ENCODE data around the gene PRDM10. TPM values are rescaled to one million over a fixed set of nuclear protein-coding genes. Genes with fewer than 3 reads are reported as not detected.

PRDM10 gene
- total RNA-seq, 6 experiments from 2014 or later: 3.4 to 6.8 (median 4.4) TPM

DNA sequence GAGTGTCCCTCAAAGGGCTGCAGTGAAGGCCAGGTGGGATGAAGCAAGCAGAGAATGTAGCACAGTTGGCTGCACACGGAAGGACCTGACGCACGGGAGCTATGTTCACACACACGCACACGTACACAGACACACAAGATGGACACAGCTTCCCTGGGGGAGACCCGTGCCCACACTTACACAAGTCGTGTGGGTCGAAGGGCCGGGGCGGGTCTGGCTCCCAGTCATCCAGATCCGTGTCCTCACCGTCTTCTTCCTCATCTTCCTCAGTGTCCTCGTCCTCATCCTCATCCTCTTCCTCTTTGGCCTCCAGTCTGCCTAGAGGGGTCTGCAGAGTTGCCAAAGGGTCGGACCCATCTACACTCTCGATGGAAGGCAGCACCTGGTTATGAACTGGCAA lies 55.7 kb downstream of the PRDM10 start:
- no peak overlapping the region for H3K4me3 ChIP-seq
- WGBS (ENCODE audit: insufficient coverage, low coverage, low lambda C conversion rate, missing lambda C conversion rate): 91% methylated on average over 4 of the region's 15 CpGs

DNA sequence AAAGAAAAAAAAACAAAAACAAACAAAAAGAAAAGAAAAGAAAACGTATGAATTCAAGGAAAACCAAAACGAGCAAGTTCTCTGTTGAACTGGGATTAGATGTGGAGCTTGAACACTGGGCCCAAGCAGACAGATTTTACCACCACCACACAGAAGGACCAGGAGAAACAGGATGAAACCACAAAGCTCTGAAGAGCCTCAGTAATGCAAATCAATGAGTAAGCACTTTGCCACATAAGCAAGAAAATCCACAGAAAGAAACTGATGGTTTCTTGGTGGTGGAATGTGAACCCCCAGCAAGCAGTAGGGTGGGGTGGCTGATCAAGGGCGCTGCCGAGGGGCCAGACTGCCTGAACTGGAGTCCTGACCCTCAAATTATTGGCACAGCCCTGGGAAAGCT lies 56.4 kb downstream of the PRDM10 start:
- no peak overlapping the region for H3K4me3 ChIP-seq
- DNase-seq (no peak), ATAC-seq (no peak)
- H3K4me1 ChIP-seq: no peaks in the 10 kb centered on the region
- TF ChIP-seq, protein P1, sequence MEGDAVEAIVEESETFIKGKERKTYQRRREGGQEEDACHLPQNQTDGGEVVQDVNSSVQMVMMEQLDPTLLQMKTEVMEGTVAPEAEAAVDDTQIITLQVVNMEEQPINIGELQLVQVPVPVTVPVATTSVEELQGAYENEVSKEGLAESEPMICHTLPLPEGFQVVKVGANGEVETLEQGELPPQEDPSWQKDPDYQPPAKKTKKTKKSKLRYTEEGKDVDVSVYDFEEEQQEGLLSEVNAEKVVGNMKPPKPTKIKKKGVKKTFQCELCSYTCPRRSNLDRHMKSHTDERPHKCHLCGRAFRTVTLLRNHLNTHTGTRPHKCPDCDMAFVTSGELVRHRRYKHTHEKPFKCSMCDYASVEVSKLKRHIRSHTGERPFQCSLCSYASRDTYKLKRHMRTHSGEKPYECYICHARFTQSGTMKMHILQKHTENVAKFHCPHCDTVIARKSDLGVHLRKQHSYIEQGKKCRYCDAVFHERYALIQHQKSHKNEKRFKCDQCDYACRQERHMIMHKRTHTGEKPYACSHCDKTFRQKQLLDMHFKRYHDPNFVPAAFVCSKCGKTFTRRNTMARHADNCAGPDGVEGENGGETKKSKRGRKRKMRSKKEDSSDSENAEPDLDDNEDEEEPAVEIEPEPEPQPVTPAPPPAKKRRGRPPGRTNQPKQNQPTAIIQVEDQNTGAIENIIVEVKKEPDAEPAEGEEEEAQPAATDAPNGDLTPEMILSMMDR (IDR thresholded peaks at IDR 0.05): no peak
- TF ChIP-seq POLR2A (IDR thresholded peaks at IDR 0.05): no peak
- intact Hi-C loops (cut with DNase I): no loop called here
- WGBS (ENCODE audit: insufficient coverage, low coverage, low lambda C conversion rate, missing lambda C conversion rate): 62% methylated on average over 4 of the region's 4 CpGs
- H3K9me3 ChIP-seq: no peaks in the 10 kb centered on the region
- no peak overlapping the region for H3K27ac ChIP-seq
- no peaks in the 10 kb centered on the region for H3K27me3 ChIP-seq
- peaks cover 0 to 16% (median 3%) of the 10 kb centered on the region in 4 donors for H3K36me3 ChIP-seq

More for the DNA sequence above, 55.7 kb downstream of the PRDM10 start:
- intact Hi-C loops (cut with DNase I): no loop called here
- Histone ChIP-seq H3K36me3 (peaks cover 0 to 13% (median 1%) of the 10 kb centered on the region in 4 donors), H3K4me1 (no peaks in the 10 kb centered on the region), H3K27me3 (no peaks in the 10 kb centered on the region), H3K9me3 (no peaks in the 10 kb centered on the region), H3K27ac (no peak overlapping the region)
- TF ChIP-seq, protein P1 (IDR thresholded peaks at IDR 0.05): no peak
- no peak for TF ChIP-seq POLR2A (IDR thresholded peaks at IDR 0.05)
- DNase-seq (no peak), ATAC-seq (no peak)

DNA sequence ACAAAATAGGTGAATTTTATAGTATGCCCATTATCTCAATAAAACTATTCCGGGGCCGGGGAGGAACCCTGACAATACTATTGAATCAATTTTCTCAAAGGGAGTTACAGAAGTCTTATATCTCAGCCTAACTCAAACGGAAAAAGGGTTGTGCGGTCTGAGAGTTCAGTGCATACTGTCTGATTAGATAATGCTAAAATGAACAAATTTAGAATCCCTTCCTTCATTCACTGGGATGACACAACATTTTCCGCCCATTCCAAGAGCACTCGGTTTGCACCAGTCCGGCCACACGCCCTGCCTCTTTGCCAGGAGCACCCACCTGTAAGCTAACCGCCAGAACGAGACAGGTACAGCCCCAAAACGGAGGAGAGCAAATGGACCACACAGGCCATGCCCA lies 57.3 kb downstream of the PRDM10 start:
- 94% methylated on average over 10 of the region's 11 CpGs for WGBS (ENCODE audit: insufficient coverage, low coverage, low lambda C conversion rate, missing lambda C conversion rate)
- no peaks in the 10 kb centered on the region for H3K4me1 ChIP-seq
- no peaks in the 10 kb centered on the region for H3K9me3 ChIP-seq

DNA sequence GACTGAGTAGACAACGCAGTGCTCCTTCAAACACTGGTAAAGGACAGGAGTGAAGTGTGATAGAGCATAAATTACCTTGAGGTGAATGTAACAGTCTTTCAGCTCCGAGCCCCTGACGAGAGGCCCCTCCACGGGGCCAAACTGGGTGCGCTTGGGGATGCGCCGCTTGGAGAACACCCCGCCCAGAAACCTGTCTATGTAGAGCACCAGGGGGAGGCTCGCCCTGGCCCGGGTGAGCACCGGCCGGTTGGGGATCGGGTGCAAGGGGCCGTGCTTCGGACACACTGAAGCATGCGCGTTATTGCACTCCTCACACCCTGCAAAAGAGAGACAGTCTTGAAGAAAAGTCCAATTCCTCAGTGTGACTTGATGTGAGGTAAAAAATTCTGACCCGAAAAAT lies 57.9 kb downstream of the PRDM10 start:
- TF ChIP-seq, protein P1 (IDR thresholded peaks at IDR 0.05): no peak
- no peak for TF ChIP-seq POLR2A (IDR thresholded peaks at IDR 0.05)
- DNase-seq (no peak), ATAC-seq (no peak)
- no peaks in the 10 kb centered on the region for H3K4me1 ChIP-seq
- no peaks in the 10 kb centered on the region for H3K9me3 ChIP-seq
- no peak overlapping the region for H3K4me3 ChIP-seq
- H3K36me3 ChIP-seq: peaks cover 0 to 16% (median 3%) of the 10 kb centered on the region in 4 donors
- H3K27ac ChIP-seq: no peak overlapping the region
- intact Hi-C loops (cut with DNase I): no loop called here
- no peaks in the 10 kb centered on the region for H3K27me3 ChIP-seq
- WGBS (ENCODE audit: insufficient coverage, low coverage, low lambda C conversion rate, missing lambda C conversion rate): 92% methylated on average over 2 of the region's 18 CpGs

More for the DNA sequence above, 57.3 kb downstream of the PRDM10 start:
- no peaks in the 10 kb centered on the region for H3K27me3 ChIP-seq
- H3K27ac ChIP-seq: no peak overlapping the region
- H3K36me3 ChIP-seq: peaks cover 0 to 16% (median 3%) of the 10 kb centered on the region in 4 donors
- no peak overlapping the region for H3K4me3 ChIP-seq
- ATAC-seq (no peak), DNase-seq (no peak)
- intact Hi-C loops (cut with DNase I): no loop called here
- TF ChIP-seq, protein P1 (IDR thresholded peaks at IDR 0.05): no peak
- no peak for TF ChIP-seq POLR2A (IDR thresholded peaks at IDR 0.05)

DNA sequence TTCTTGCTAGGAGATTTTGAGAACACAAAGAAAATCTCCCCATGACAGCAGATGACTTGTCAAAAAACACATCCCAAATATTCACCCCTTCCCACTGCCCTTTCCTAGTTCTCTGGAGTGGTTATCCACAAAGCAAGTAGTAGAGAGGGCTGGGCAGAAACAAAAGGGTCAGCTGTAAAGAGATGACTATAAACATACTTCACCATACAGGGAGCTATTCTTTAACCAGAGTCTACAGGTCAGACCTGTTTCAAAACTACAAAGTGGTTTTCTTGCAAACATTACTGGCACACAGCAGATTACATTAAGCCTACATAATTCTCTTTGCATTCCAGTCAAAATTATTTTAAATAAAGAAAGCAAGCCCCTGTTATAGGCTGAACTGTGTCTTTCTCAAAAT lies 59.6 kb downstream of the PRDM10 start:
- no peaks in the 10 kb centered on the region for H3K4me1 ChIP-seq
- no peaks in the 10 kb centered on the region for H3K9me3 ChIP-seq
- no peak overlapping the region for H3K27ac ChIP-seq
- H3K36me3 ChIP-seq: peaks cover 0 to 16% (median 3%) of the 10 kb centered on the region in 4 donors
- H3K4me3 ChIP-seq: no peak overlapping the region
- DNase-seq (no peak), ATAC-seq (peak in 2 of 4 donors; percentile 24 to 48)
- no peaks in the 10 kb centered on the region for H3K27me3 ChIP-seq
- no peak for TF ChIP-seq POLR2A (IDR thresholded peaks at IDR 0.05)
- TF ChIP-seq, protein P1 (IDR thresholded peaks at IDR 0.05): no peak
- intact Hi-C loops (cut with DNase I): no loop called here

Data from right lobe of liver (tissue), 6 donors.